ENCODE data around the gene GNA14.

DNA sequence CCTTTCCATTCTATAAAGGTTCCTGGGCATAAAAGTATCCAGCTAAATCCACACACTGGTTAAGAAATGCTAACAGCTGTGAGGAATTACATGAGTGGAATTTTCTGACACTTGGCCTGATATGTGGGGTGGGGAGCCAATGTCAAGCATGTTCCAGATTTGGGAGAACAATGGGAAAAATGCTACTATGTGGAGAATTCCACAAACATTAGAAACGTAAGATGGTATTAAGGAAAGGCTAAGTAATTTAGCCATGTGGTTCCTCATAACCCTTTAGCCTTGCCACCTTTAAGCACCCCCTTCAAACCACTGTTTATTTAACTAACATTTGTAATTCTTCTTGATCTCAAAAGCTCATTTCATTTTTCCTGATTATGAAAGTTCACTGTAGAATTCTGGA, 149.2 kb downstream of the GNA14 start:
- TF ChIP-seq CTCF (conservative IDR thresholded peaks at IDR 0.05 in 1 of 2, IDR thresholded peaks at IDR 0.05 in 1 of 2; ENCODE audit: extremely low read depth in 1 of 2, insufficient read depth in 1 of 2, low read depth in 1 of 2, low read length in 2 of 2), result no peak
- TF ChIP-seq EZH2 (IDR thresholded peaks at IDR 0.05; ENCODE audit: borderline replicate concordance, low read length), result no peak
